Pancreas (tissue), 10 donors: ENCODE measurements around the gene BRWD1. TPM values are rescaled to one million over a fixed set of nuclear protein-coding genes. Genes with fewer than 3 reads are reported as not detected.

Experiments used
- ATAC-seq, 4 donors: fragments of 200-7000 bp; cut with Tn5 transposase; one replicate each; pipeline versions ENCODE4 v1.8.0 to v1.9.1; 2020; ENCODE audit warnings: mild to moderate bottlenecking in 4 of 4, moderate library complexity in 4 of 4
- DNase-seq, 6 donors: peaks; one replicate each; pipeline ENCODE4 v3.0.0-alpha.2; 2020
- FAIRE-seq: peaks from 2 replicates; lab custom pipeline; 2012; peaks lifted over from hg19 to GRCh38; lab: Jason Lieb, UNC
- H3K27ac ChIP-seq, 4 donors: fragments of 200-600 bp; sonication (generic); 1 replicate in 3 of 4; 2 replicates in 1 of 4; pipeline versions ENCODE4 v1.5.0 to v1.8.0; 2020
- H3K27me3 ChIP-seq, 4 donors: fragments of 200-600 bp; one replicate each; pipeline ENCODE4 v1.8.0; 2021
- H3K36me3 ChIP-seq, 3 donors: fragments of 200-600 bp; sonication (generic) in 1 of 3; one replicate each; pipeline versions ENCODE4 v1.5.0 to v1.8.0; 2020 to 2021
- H3K4me1 ChIP-seq, 3 donors: fragments of 200-600 bp; one replicate each; pipeline ENCODE4 v1.8.0; 2021
- H3K4me3 ChIP-seq, 4 donors: fragments of 200-600 bp; sonication (generic) in 2 of 4; one replicate each; pipeline versions ENCODE4 v1.5.0 to v1.8.0; 2020 to 2021
- H3K9me3 ChIP-seq, 4 donors: fragments of 200-600 bp; one replicate each; pipeline ENCODE4 v1.8.0; 2021
- CTCF ChIP-seq, 4 donors: fragments of 200-600 bp; sonication (generic) in 3 of 4; IDR thresholded peaks; one replicate each; pipeline versions ENCODE4 v1.5.0 to v1.8.0; 2021; ENCODE audit warnings: antibody characterized with exemption in 4 of 4
- WGBS, 2 donors: extraction: QIAGEN DNeasy Blood & Tissue Kit; methylation state at CpG; one replicate each; pipeline ENCODE4 v1.1.7; 2013; 5-methylcytosine and 5-hydroxymethylcytosine counted together
- intact Hi-C, 3 donors: fragments of 100-400 bp; cut with DNase I; formaldehyde crosslinking; loops; one replicate each; pipeline versions ENCODE4 v1.11.1 to v1.14.2; 2022
- polyA plus RNA-seq, 2 donors: library from polyadenylated mRNA; stranded (reverse); fragments of 200-250 nt; gene quantifications; one replicate each; pipeline ENCODE4 v1.2.3, GENCODE V29; 2013
- total RNA-seq, 6 donors: library from RNA; stranded (reverse); fragmentation: NEBNext Ultra II Directional in 4 of 6; extraction: Animal tissue kit (Norgen Biotek cat#: 25700) in 4 of 6; gene quantifications; one replicate each; pipeline versions ENCODE4 v1.2.1 to v1.2.4, GENCODE V29; 2021 to 2023
- donor health status: healthy with polysubstance abuse.
- donor health status: DM: no; HTN: no; CAD: no; lungs with moderate emphysema.
- donor health status: DM: no; HTN: no; CAD: no.
- donor health status: control.
- donor health status: control.
- donor health status: Bipolar disorder and iron deficiency.
- donor health status: DM: yes; HTN: yes; CAD: no.
- donor health status: DM: no; HTN: no; CAD: no.
- donor health status: DM: no; HTN: no; CAD: no.
- donor health status: DM: yes; HTN: yes; CAD: no.

The BRWD1 gene
- total and polyA plus RNA-seq, 8 donors = 7.4 to 31.7 (median 22.5) TPM

DNA sequence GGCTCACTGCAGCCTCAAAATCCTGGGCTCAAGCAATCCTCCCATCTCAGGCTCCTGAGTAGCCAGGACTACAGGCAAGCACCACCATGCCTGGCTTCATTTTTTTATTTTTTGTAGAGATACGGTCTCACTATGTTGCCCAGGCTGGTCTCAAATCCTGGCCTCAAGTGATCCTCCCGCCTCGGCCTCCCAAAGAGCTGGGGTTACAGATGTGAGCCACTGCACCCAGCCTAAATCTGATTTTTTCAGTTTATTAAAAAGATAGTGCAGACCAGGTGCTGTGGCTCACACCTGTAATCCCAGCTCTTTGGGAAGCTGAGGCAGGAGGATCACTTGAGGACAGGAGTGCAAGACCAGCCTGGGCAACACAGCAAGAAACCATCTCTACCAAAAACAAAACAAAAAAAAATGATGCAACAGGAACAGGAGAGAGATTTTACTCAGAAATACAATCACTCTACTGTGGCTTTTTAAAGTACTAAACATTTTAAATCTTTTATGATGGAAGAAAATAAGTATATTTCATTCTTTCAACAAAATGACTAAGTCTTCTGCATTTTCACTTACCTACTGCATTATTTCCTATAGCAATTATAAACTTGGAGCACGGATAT is 132.1 kb downstream of the BRWD1 start:
- FAIRE-seq = no peak

GRCh38 chr21:39180429-39181019 is 132.9 kb downstream of the BRWD1 start:
- no peak for ATAC-seq
- intact Hi-C loops = no loop called here
- TF ChIP-seq CTCF (IDR thresholded peaks at IDR 0.05) = no peak

More for the DNA sequence above, 132.1 kb downstream of the BRWD1 start:
- 79 to 86% methylated on average over 4 of the region's 4 CpGs for WGBS, 2 donors
- DNase-seq = no peak
- H3K27me3 ChIP-seq = no peaks in the 10 kb centered on the region
- no peak for ATAC-seq
- no peak overlapping the region for H3K27ac ChIP-seq
- no peak for TF ChIP-seq CTCF (IDR thresholded peaks at IDR 0.05)
- intact Hi-C loops = no loop called here
- H3K4me3 ChIP-seq = no peak overlapping the region
- H3K4me1 ChIP-seq = peaks cover 3 to 14% (median 5%) of the 10 kb centered on the region in 3 donors
- no peaks in the 10 kb centered on the region for H3K9me3 ChIP-seq
- peaks cover 0 to 5% (median 0%) of the 10 kb centered on the region in 3 donors for H3K36me3 ChIP-seq

GRCh38 chr21:39178421-39178820 is 135.0 kb downstream of the BRWD1 start:
- no peaks in the 10 kb centered on the region for H3K27me3 ChIP-seq
- H3K4me1 ChIP-seq = peaks cover 3 to 9% (median 5%) of the 10 kb centered on the region in 3 donors
- no peak for TF ChIP-seq CTCF (IDR thresholded peaks at IDR 0.05)
- no peak overlapping the region for H3K4me3 ChIP-seq
- no peak overlapping the region for H3K27ac ChIP-seq
- DNase-seq (no peak), ATAC-seq (no peak), FAIRE-seq (no peak)
- H3K9me3 ChIP-seq = no peaks in the 10 kb centered on the region
- intact Hi-C loops = no loop called here
- H3K36me3 ChIP-seq = peaks cover 0 to 12% (median 0%) of the 10 kb centered on the region in 3 donors
- 91 to 94% methylated on average over 7 of the region's 7 CpGs for WGBS, 2 donors

More at GRCh38 chr21:39180429-39181019, 132.9 kb downstream of the BRWD1 start:
- WGBS, 2 donors = 93 to 97% methylated on average over 2 of the region's 2 CpGs
- H3K4me1 ChIP-seq = peaks cover 3 to 14% (median 5%) of the 10 kb centered on the region in 3 donors
- FAIRE-seq (no peak), DNase-seq (no peak)
- peaks cover 0 to 5% (median 0%) of the 10 kb centered on the region in 3 donors for H3K36me3 ChIP-seq
- no peak overlapping the region for H3K27ac ChIP-seq
- no peak overlapping the region for H3K4me3 ChIP-seq
- no peaks in the 10 kb centered on the region for H3K9me3 ChIP-seq
- no peaks in the 10 kb centered on the region for H3K27me3 ChIP-seq

GRCh38 chr21:39176271-39176709 is 137.1 kb downstream of the BRWD1 start:
- Histone ChIP-seq H3K9me3 (no peaks in the 10 kb centered on the region), H3K27me3 (no peaks in the 10 kb centered on the region), H3K4me3 (no peak overlapping the region), H3K27ac (no peak overlapping the region), H3K4me1 (no peaks in the 10 kb centered on the region), H3K36me3 (peaks cover 0 to 12% (median 4%) of the 10 kb centered on the region in 3 donors)
- DNase-seq = no peak
- ATAC-seq = no peak
- no peak for FAIRE-seq
- no peak for TF ChIP-seq CTCF (IDR thresholded peaks at IDR 0.05)
- intact Hi-C loops = no loop called here
- WGBS, 2 donors = 32 to 46% methylated on average over 3 of the region's 3 CpGs

GRCh38 chr21:39175665-39176064 is 137.8 kb downstream of the BRWD1 start:
- FAIRE-seq (no peak), ATAC-seq (no peak)

More at GRCh38 chr21:39175665-39176064, 137.8 kb downstream of the BRWD1 start:
- H3K36me3 ChIP-seq = peaks cover 0 to 12% (median 6%) of the 10 kb centered on the region in 3 donors
- TF ChIP-seq CTCF (IDR thresholded peaks at IDR 0.05) = no peak
- 85 to 86% methylated on average over 10 of the region's 10 CpGs for WGBS, 2 donors
- no peaks in the 10 kb centered on the region for H3K27me3 ChIP-seq
- no peak for DNase-seq
- no peaks in the 10 kb centered on the region for H3K9me3 ChIP-seq
- H3K4me1 ChIP-seq = no peaks in the 10 kb centered on the region
- intact Hi-C loops = no loop called here
- H3K4me3 ChIP-seq = no peak overlapping the region
- no peak overlapping the region for H3K27ac ChIP-seq
